ENCODE results near the gene HOGA1.
"Not testable (repeated sequence)": the region's sequence is repeated elsewhere in the genome, so short reads cannot be mapped to it uniquely, and the experiment has no call there.

- TF ChIP-seq CTCF (conservative IDR thresholded peaks at IDR 0.05; ENCODE audit: low read depth in 2 of 2); REST (IDR thresholded peaks at IDR 0.05; ENCODE audit: unreplicated experiment); POLR2AphosphoS5 (IDR thresholded peaks at IDR 0.05; ENCODE audit: low read depth); EZH2 (IDR thresholded peaks at IDR 0.05; ENCODE audit: low read depth, unreplicated experiment); CREB1 (CRISPR knock-in tag; IDR thresholded peaks at IDR 0.05; ENCODE audit: low read depth); STAT1 (IDR thresholded peaks at IDR 0.05; ENCODE audit: unreplicated experiment); EZH2phosphoT487 (IDR thresholded peaks at IDR 0.05; ENCODE audit: unreplicated experiment); ZNF331 (CRISPR knock-in tag; IDR thresholded peaks at IDR 0.05; ENCODE audit: low read depth): not testable (repeated sequence)
Measured at GRCh38 chr10:97555541-97555940, 28.6 kb upstream of the HOGA1 start.

Measured in GM23338 (cell line).